HCT116 (cell line): ENCODE results near the gene MRPL11.

Experiments
- CTCF ChIP-seq, 3 experiments: fragments of 200-600 bp in 1 of 3; sonication (generic) in 1 of 3; IDR thresholded peaks in 2 of 3; conservative IDR thresholded peaks in 1 of 3; 2 replicates each; pipeline ENCODE4 v1.5.1; 2012 to 2017; ENCODE audit warnings: low read depth in 2 of 3, low read length in 2 of 3, antibody characterized with exemption in 1 of 3, borderline replicate concordance in 1 of 3, control low read depth in 1 of 3, mild to moderate bottlenecking in 1 of 3, mixed read lengths in 1 of 3, mixed run types in 1 of 3, moderate library complexity in 1 of 3; ENCODE audit not compliant: insufficient read depth in 1 of 3
- EGR1 ChIP-seq: IDR thresholded peaks from 2 replicates; pipeline ENCODE4 v1.6.1; 2012; ENCODE audit warnings: low read depth
- EZH2 ChIP-seq: fragments of 200-600 bp; sonication (generic); IDR thresholded peaks from 2 replicates; pipeline ENCODE4 v1.6.1; 2017; ENCODE audit warnings: antibody characterized with exemption, mixed run types
- EZH2phosphoT487 ChIP-seq: fragments of 200-600 bp; IDR thresholded peaks from 2 replicates; pipeline ENCODE4 v1.6.1; 2018; ENCODE audit warnings: antibody characterized with exemption, borderline replicate concordance
- POLR2AphosphoS5 ChIP-seq: IDR thresholded peaks from 2 replicates; pipeline ENCODE4 v1.6.1; 2011; ENCODE audit warnings: mild to moderate bottlenecking, low read depth, low read length, moderate library complexity
- SIN3A ChIP-seq: IDR thresholded peaks from 2 replicates; pipeline ENCODE4 v1.6.1; 2012; ENCODE audit warnings: low read depth
- YY1 ChIP-seq: IDR thresholded peaks from 2 replicates; pipeline ENCODE4 v1.6.1; 2011; ENCODE audit warnings: low read length, low read depth, moderate library complexity, mild to moderate bottlenecking; ENCODE audit not compliant: insufficient replicate concordance; ENCODE audit errors: extremely low read depth
- ZNF274 ChIP-seq: fragments of 200-500 bp; sonication (Bioruptor generic); IDR thresholded peaks from 2 replicates; pipeline ENCODE4 v1.6.1; 2014; ENCODE audit warnings: mild to moderate bottlenecking, low read depth, low read length, inconsistent platforms

GRCh38 chr11:66467756-66468155, 29.1 kb upstream of the MRPL11 start:
- no peak for TF ChIP-seq CTCF (IDR thresholded peaks at IDR 0.05 in 2 of 3, conservative IDR thresholded peaks at IDR 0.05 in 1 of 3; ENCODE audit: borderline replicate concordance in 1 of 3, insufficient read depth in 1 of 3, low read depth in 2 of 3, low read length in 2 of 3)
- no peak for TF ChIP-seq SIN3A
- TF ChIP-seq YY1, result no peak
- TF ChIP-seq EGR1, result no peak
- TF ChIP-seq ZNF274, result no peak
- no peak for TF ChIP-seq EZH2
- TF ChIP-seq POLR2AphosphoS5, result no peak
- TF ChIP-seq EZH2phosphoT487, result no peak
